ENCODE results near the gene SMIM36. TPM values are rescaled to one million over a fixed set of nuclear protein-coding genes. Genes with fewer than 3 reads are reported as not detected.

The SMIM36 gene
- total RNA-seq, 1 donor from 2014 or later: not detected

DNA sequence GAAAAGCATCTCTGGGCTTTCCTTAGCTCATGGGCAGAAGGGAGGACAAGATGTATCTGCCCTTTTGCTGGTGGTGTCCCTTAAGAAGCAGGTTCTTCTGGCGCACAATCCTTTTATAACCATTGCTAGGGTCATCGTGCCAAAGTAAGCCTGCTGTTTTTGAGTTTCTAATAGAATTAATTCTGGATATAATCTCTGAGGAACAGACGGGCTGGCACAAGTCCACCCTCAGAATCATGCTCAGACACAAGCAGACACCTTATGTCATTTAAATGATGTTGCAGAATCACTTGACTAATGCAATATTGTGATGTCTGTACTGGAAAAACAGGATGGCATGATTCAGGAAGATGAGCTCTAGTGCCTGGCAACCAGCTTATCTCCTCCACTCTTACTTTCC is 70.9 kb downstream of the SMIM36 start:
- no peaks in the 10 kb centered on the region for H3K27me3 ChIP-seq (ENCODE audit: control insufficient read depth, insufficient read depth, low read length)
- no peaks in the 10 kb centered on the region for H3K36me3 ChIP-seq (ENCODE audit: control insufficient read depth, insufficient read depth, low read length)
- TF ChIP-seq, protein P1, sequence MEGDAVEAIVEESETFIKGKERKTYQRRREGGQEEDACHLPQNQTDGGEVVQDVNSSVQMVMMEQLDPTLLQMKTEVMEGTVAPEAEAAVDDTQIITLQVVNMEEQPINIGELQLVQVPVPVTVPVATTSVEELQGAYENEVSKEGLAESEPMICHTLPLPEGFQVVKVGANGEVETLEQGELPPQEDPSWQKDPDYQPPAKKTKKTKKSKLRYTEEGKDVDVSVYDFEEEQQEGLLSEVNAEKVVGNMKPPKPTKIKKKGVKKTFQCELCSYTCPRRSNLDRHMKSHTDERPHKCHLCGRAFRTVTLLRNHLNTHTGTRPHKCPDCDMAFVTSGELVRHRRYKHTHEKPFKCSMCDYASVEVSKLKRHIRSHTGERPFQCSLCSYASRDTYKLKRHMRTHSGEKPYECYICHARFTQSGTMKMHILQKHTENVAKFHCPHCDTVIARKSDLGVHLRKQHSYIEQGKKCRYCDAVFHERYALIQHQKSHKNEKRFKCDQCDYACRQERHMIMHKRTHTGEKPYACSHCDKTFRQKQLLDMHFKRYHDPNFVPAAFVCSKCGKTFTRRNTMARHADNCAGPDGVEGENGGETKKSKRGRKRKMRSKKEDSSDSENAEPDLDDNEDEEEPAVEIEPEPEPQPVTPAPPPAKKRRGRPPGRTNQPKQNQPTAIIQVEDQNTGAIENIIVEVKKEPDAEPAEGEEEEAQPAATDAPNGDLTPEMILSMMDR (IDR thresholded peaks at IDR 0.05; ENCODE audit: insufficient read depth, low read length, severe bottlenecking): no peak
- peak; percentile 82 for DNase-seq (ENCODE audit: low read depth)
- no peak overlapping the region for H3K4me3 ChIP-seq (ENCODE audit: low read depth, low read length)
- FAIRE-seq: no peak

DNA sequence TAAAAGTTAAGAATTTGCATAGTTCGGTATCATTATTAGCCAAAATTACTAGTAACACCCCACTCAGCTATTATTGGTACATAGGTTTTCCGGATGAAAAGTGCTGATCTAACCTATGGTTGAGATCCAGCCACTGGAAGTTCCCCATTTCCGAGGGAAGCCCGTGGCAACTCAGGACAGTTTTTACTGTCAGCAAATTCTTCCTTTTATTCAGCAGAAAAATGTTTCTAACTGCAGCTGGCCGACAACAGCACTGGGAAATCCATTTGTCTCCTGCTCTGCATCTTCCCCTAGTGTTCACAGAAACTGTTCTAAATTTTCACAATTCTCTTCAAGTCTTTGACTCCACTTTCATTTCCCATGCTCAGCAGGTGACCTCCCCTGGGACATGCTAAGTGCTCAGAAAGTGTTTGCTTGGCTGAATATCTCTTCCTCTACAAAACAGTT is 74.1 kb downstream of the SMIM36 start:
- Histone ChIP-seq H3K27me3 (ENCODE audit: control insufficient read depth, insufficient read depth, low read length) (no peaks in the 10 kb centered on the region), H3K36me3 (ENCODE audit: control insufficient read depth, insufficient read depth, low read length) (no peaks in the 10 kb centered on the region), H3K4me3 (ENCODE audit: low read depth, low read length) (no peak overlapping the region)
- FAIRE-seq: no peak
- TF ChIP-seq, protein P1 (IDR thresholded peaks at IDR 0.05; ENCODE audit: insufficient read depth, low read length, severe bottlenecking): no peak
- DNase-seq (ENCODE audit: low read depth): no peak

DNA sequence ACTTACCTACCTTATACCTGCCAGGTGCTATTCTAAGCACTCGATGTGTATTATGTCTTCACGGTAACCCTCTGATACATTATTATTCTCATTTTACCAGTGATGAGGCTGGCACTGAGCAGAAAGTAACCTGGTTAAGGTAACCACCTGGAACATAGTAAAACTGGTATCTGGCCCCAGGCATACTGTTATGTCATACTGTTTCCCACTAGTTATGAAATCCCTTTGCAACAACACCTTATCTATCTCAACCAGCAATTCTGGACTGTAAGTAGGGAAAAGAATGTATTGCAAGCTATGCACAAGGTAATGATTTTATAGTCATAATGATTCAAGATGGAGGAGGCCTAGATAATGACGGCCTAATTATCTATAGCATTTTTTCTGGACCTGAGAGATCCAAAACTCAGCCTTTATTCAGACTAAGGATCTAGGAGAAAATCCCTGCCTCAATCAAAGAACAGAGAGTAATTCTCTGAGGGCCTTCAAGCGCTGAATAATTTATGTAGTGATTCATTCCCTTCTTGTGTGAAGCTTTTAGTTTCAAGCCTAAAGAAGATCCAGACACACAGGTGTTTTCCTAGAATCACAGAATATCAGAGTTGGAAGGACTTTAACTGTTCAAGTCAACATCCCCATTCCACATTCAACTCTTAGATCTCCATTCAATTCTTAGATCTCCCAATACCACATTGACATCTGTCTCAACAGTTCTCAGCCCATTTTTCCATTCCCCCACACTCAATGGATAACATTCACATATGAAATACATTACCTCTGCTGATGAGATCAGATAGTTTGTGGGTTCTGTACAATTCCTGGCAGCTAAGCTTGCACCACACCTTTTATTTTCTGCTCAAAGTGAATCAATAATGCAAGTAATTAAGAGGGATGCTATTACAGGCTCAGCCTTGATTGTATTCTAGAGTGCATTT is 74.8 kb downstream of the SMIM36 start:
- H3K36me3 ChIP-seq (ENCODE audit: control insufficient read depth, insufficient read depth, low read length): no peaks in the 10 kb centered on the region
- H3K4me3 ChIP-seq (ENCODE audit: low read depth, low read length): no peak overlapping the region
- TF ChIP-seq, protein P1 (IDR thresholded peaks at IDR 0.05; ENCODE audit: insufficient read depth, low read length, severe bottlenecking): no peak
- DNase-seq (ENCODE audit: low read depth): peak; percentile 59
- no peaks in the 10 kb centered on the region for H3K27me3 ChIP-seq (ENCODE audit: control insufficient read depth, insufficient read depth, low read length)
- FAIRE-seq: no peak

DNA sequence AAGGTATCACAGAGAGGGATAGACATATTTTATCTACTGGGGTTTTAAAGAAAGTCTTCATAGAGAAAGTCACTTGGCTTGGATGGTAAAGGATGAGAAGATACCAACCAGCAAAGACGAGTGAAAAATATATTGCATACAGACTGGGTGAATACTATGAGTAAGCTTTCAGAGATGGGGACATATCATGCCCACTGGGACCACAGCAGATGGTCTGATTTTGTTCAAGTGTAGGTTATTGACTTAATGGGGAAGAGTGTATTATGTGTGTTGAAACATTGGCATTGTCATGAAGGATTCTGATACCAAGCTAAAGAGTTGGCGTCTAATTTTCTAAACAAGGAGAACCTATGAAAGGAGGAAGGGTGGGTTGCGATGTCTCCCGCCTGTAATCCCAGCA is 75.8 kb downstream of the SMIM36 start:
- no peak overlapping the region for H3K4me3 ChIP-seq (ENCODE audit: low read depth, low read length)
- no peaks in the 10 kb centered on the region for H3K36me3 ChIP-seq (ENCODE audit: control insufficient read depth, insufficient read depth, low read length)
- FAIRE-seq (no peak), DNase-seq (ENCODE audit: low read depth) (no peak)
- TF ChIP-seq, protein P1 (IDR thresholded peaks at IDR 0.05; ENCODE audit: insufficient read depth, low read length, severe bottlenecking): no peak
- no peaks in the 10 kb centered on the region for H3K27me3 ChIP-seq (ENCODE audit: control insufficient read depth, insufficient read depth, low read length)

DNA sequence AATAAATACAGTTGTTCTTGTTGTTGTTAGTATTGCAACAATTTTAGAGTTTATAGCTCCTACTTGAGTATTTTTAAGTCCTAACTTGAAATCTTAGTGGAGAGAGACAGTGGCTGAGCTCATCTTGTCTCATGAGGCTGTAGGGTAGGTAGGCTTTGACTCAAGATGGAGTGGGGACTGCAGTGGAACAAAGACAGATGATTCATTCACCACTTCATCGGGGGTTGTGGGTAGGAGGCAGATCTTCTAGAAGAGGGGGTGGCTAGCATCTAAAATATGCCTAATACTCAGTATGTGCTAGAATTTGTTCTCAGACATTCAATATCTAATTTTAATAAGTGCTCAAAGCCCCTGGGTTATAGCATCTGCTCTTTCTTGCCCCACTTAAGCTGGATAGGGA is 76.5 kb downstream of the SMIM36 start:
- DNase-seq (ENCODE audit: low read depth) (peak; percentile 61), FAIRE-seq (no peak)
- Histone ChIP-seq H3K4me3 (ENCODE audit: low read depth, low read length) (no peak overlapping the region), H3K27me3 (ENCODE audit: control insufficient read depth, insufficient read depth, low read length) (no peaks in the 10 kb centered on the region), H3K36me3 (ENCODE audit: control insufficient read depth, insufficient read depth, low read length) (no peaks in the 10 kb centered on the region)
- TF ChIP-seq, protein P1 (IDR thresholded peaks at IDR 0.05; ENCODE audit: insufficient read depth, low read length, severe bottlenecking): no peak

Measured in bronchial epithelial cell (primary cell).